Nephron (organoid): ENCODE measurements around the gene APBB3.
A peak's percentile ranks its signal among the peaks of the same experiment; 100 is the strongest.

ENCODE experiments used
- H3K27ac Mint-ChIP-seq, 3 experiments: 2 replicates each; pipeline ENCODE4 v1.8.0; 2020; ENCODE audit warnings: mixed read lengths in 3 of 3, mild to moderate bottlenecking in 2 of 3, moderate library complexity in 1 of 3
- H3K27me3 Mint-ChIP-seq: 2 replicates; pipeline ENCODE4 v1.8.0; 2021; ENCODE audit warnings: low read depth, mild to moderate bottlenecking, moderate library complexity, mixed read lengths
- H3K36me3 Mint-ChIP-seq: 2 replicates; pipeline ENCODE4 v1.8.0; 2020; ENCODE audit warnings: low read depth, mixed read lengths
- H3K4me1 Mint-ChIP-seq: 2 replicates; pipeline ENCODE4 v1.8.0; 2020; ENCODE audit warnings: mixed read lengths
- H3K4me3 Mint-ChIP-seq, 3 experiments: 2 replicates each; pipeline ENCODE4 v1.8.0; 2020; ENCODE audit warnings: mild to moderate bottlenecking in 3 of 3, mixed read lengths in 3 of 3, moderate library complexity in 2 of 3
- H3K9me3 Mint-ChIP-seq: 2 replicates; pipeline ENCODE4 v1.8.0; 2020; ENCODE audit warnings: mixed read lengths
- TF ChIP-seq, protein P1 (sequence below), 3 experiments: fragments of 200-600 bp; sonication (generic); IDR thresholded peaks; one replicate each; pipeline ENCODE4 v1.5.0; 2021; ENCODE audit warnings: antibody characterized with exemption in 3 of 3; ENCODE audit not compliant: unreplicated experiment in 3 of 3

The APBB3 gene

DNA sequence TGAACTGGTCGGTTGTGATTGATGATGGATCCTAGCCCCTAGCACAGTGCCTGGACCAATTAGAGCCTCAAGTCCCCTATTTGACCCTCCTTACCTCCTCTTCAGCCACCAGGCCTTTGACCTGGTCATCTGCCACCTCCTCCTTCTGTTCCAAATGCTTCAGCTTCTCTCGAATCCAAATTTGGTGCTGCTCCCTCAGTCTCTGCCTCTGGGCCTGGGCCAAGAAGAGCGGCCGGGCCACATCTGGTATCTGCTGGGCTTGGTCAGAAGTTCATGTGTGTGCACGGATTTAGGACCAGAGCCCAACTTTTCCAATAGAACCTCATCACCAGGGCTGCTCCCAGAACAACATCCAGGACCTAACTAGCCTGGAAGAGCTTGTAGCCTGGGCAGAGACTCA lies 6.7 kb upstream of the APBB3 start:
- TF ChIP-seq, protein P1, sequence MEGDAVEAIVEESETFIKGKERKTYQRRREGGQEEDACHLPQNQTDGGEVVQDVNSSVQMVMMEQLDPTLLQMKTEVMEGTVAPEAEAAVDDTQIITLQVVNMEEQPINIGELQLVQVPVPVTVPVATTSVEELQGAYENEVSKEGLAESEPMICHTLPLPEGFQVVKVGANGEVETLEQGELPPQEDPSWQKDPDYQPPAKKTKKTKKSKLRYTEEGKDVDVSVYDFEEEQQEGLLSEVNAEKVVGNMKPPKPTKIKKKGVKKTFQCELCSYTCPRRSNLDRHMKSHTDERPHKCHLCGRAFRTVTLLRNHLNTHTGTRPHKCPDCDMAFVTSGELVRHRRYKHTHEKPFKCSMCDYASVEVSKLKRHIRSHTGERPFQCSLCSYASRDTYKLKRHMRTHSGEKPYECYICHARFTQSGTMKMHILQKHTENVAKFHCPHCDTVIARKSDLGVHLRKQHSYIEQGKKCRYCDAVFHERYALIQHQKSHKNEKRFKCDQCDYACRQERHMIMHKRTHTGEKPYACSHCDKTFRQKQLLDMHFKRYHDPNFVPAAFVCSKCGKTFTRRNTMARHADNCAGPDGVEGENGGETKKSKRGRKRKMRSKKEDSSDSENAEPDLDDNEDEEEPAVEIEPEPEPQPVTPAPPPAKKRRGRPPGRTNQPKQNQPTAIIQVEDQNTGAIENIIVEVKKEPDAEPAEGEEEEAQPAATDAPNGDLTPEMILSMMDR (IDR thresholded peaks at IDR 0.05; ENCODE audit: unreplicated experiment in 3 of 3) = no peak

GRCh38 chr5:140570488-140570887 lies 6.1 kb upstream of the APBB3 start:
- Mint-ChIP-seq H3K9me3 (no peaks in the 10 kb centered on the region), H3K4me1 (peaks cover 15% of the 10 kb centered on the region), H3K27ac (no peak overlapping the region), H3K27me3 (no peaks in the 10 kb centered on the region), H3K4me3 (peak overlapping the region in 1 of 3 experiments; percentile 35), H3K36me3 (peaks cover 17% of the 10 kb centered on the region)
- TF ChIP-seq, protein P1 (IDR thresholded peaks at IDR 0.05; ENCODE audit: unreplicated experiment in 3 of 3) = no peak

More for the DNA sequence above, 6.7 kb upstream of the APBB3 start:
- Mint-ChIP-seq H3K36me3 (peaks cover 12% of the 10 kb centered on the region), H3K4me3 (no peak overlapping the region), H3K27me3 (no peaks in the 10 kb centered on the region), H3K4me1 (peaks cover 10% of the 10 kb centered on the region), H3K9me3 (no peaks in the 10 kb centered on the region), H3K27ac (no peak overlapping the region)

GRCh38 chr5:140570058-140570457 lies 5.7 kb upstream of the APBB3 start:
- H3K9me3 Mint-ChIP-seq = no peaks in the 10 kb centered on the region
- TF ChIP-seq, protein P1 (IDR thresholded peaks at IDR 0.05; ENCODE audit: unreplicated experiment in 3 of 3) = no peak
- H3K27me3 Mint-ChIP-seq = no peaks in the 10 kb centered on the region
- no peak overlapping the region for H3K27ac Mint-ChIP-seq
- H3K36me3 Mint-ChIP-seq = peaks cover 17% of the 10 kb centered on the region
- peak overlapping the region in 1 of 3 experiments; percentile 35 for H3K4me3 Mint-ChIP-seq
- H3K4me1 Mint-ChIP-seq = peaks cover 19% of the 10 kb centered on the region

DNA sequence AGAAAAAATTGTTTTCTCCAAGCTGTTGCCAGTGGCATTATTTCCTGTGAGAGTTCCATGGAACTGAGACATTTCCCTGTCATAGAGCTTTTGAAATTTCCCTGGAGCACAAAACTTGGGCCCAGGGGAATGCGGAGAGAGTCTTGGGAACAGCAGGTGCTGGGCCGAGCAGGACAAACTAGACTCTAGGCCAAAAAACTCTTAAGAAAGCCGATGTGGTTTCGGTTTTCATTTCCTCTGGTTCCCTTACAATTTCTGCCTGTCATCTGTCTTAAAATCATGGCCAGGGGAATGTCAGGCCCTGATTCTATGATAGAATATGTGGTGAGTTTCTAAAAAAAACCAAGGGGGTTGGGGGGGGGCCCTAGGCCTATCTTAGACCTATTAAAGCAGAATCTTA lies 4.8 kb upstream of the APBB3 start:
- no peaks in the 10 kb centered on the region for H3K9me3 Mint-ChIP-seq
- peaks cover 17% of the 10 kb centered on the region for H3K36me3 Mint-ChIP-seq
- no peaks in the 10 kb centered on the region for H3K27me3 Mint-ChIP-seq
- peak overlapping the region in 1 of 3 experiments; percentile 50 for H3K4me3 Mint-ChIP-seq
- TF ChIP-seq, protein P1 (IDR thresholded peaks at IDR 0.05; ENCODE audit: unreplicated experiment in 3 of 3) = no peak
- no peak overlapping the region for H3K27ac Mint-ChIP-seq
- peaks cover 26% of the 10 kb centered on the region for H3K4me1 Mint-ChIP-seq

DNA sequence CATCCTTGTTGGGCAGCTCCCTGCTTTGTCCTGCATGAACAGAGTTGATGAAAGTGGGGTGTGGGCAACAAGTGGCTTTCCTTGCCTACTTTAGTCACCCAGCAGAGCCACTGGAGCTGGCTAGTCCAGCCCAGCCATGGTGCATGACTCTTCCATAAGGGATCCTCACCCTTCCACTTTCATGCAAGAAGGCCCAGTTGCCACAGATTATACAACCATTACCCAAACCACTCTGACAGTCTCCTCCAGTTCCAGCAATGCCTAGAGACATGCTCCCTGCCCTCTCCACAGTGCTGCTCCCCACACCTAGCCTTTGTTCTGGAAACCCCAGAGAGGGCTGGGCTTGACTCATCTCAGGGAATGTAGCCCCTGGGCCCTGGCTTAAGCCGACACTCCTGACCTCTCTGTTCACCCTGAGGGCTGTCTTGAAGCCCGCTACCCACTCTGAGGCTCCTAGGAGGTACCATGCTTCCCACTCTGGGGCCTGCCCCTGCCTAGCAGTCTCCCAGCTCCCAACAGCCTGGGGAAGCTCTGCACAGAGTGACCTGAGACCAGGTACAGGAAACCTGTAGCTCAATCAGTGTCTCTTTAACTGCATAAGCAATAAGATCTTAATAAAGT lies 4.2 kb upstream of the APBB3 start:
- Mint-ChIP-seq H3K9me3 (no peaks in the 10 kb centered on the region), H3K4me1 (peaks cover 31% of the 10 kb centered on the region), H3K4me3 (peak overlapping the region in 1 of 3 experiments; percentile 35), H3K27ac (no peak overlapping the region), H3K36me3 (peaks cover 17% of the 10 kb centered on the region), H3K27me3 (no peaks in the 10 kb centered on the region)
- TF ChIP-seq, protein P1 (IDR thresholded peaks at IDR 0.05; ENCODE audit: unreplicated experiment in 3 of 3) = no peak

DNA sequence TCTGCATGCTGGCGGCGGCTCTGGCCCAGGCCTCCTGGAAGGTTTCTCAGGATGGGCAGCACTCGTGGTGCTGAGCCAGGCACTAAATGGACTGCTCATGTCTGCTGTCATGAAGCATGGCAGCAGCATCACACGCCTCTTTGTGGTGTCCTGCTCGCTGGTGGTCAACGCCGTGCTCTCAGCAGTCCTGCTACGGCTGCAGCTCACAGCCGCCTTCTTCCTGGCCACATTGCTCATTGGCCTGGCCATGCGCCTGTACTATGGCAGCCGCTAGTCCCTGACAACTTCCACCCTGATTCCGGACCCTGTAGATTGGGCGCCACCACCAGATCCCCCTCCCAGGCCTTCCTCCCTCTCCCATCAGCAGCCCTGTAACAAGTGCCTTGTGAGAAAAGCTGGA lies 3.5 kb upstream of the APBB3 start:
- peak overlapping the region; percentile 55 to 99 (median 80) for H3K4me3 Mint-ChIP-seq
- peaks cover 36% of the 10 kb centered on the region for H3K4me1 Mint-ChIP-seq
- TF ChIP-seq, protein P1 (IDR thresholded peaks at IDR 0.05; ENCODE audit: unreplicated experiment in 3 of 3) = no peak
- peaks cover 17% of the 10 kb centered on the region for H3K36me3 Mint-ChIP-seq
- no peaks in the 10 kb centered on the region for H3K9me3 Mint-ChIP-seq
- H3K27ac Mint-ChIP-seq = no peak overlapping the region
- no peaks in the 10 kb centered on the region for H3K27me3 Mint-ChIP-seq
